Measurements from ENCODE around the gene TEFM.
"Not testable (repeated sequence)": the region's sequence is repeated elsewhere in the genome, so short reads cannot be mapped to it uniquely, and the experiment has no call there.

The TEFM gene

DNA sequence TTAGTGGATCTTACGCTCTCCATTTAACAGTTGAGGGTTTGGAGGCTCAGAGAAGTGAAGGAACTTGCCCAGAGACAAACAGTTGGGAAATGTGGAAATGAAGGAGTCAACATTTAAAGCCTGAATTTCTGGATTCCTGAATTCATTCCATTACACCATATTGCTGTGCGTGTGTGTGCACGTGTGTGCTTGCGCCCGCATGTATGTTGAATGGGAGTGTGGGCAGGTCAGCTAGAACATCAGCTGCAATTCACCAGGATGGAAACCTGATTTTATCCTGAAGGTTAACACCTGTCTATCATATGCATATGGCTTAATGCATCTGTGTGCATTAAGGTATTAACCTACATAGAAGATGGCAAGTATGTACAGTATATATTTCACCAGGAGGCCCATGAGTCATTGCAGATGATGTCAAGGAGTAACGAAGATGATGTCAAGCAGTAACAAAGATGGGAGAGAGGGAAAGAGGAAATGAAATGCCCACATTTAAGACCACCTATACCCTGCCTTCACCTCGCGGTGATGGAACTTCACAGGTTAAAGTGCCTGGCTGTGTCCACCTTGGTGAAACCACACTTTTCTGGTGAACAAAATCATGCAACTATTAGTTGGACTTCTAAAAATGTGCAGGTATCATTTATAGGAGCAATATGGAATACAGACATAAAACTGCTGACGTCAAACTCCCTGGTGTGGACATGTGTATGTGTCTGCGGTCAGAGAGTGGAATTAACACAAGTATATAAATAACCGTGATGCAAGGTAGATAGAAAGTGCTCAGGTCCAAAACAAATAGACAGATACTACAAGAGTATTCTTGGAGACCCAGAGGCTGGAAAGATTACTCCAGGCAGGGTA lies 14.9 kb upstream of the TEFM start:
- DNase-seq: no peak

DNA sequence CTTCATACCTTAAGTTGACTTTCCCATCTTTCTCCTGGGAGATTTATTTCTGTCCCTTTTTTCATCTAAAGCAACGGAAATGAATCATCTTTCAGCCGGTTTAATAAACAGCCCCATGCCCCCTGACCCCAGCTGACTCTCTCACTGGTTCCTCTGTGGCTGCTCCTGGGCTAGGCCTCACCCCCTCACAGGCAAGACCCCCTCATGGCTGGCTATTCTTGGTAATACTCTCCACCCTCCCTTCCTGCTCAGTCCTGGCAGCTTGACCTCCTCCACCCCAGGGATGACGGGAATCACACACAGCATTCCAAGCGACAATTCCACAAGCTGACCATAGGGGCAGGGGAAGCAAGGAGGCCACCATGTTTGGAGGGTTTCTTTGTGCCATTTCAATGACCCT lies 14.2 kb upstream of the TEFM start:
- no peak for DNase-seq

DNA sequence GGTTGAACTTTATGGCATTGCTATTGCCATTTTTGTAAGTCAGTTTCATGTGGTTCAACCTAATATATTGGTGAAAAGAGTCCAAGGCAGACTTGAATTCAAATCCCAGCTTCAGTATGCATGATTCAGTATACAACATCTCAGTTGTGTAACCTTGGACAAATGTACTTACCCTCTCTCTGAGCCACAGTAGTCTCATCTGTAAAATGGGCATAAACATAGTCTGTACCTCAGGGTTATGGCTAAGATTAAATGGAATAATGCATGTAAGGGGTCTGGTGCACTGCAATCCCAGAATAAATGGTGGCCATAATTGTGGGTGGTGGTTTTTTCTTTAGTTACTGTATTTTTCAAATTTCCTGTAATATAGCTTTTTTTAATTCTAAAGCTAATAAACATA lies 11.0 kb upstream of the TEFM start:
- DNase-seq: no peak

DNA sequence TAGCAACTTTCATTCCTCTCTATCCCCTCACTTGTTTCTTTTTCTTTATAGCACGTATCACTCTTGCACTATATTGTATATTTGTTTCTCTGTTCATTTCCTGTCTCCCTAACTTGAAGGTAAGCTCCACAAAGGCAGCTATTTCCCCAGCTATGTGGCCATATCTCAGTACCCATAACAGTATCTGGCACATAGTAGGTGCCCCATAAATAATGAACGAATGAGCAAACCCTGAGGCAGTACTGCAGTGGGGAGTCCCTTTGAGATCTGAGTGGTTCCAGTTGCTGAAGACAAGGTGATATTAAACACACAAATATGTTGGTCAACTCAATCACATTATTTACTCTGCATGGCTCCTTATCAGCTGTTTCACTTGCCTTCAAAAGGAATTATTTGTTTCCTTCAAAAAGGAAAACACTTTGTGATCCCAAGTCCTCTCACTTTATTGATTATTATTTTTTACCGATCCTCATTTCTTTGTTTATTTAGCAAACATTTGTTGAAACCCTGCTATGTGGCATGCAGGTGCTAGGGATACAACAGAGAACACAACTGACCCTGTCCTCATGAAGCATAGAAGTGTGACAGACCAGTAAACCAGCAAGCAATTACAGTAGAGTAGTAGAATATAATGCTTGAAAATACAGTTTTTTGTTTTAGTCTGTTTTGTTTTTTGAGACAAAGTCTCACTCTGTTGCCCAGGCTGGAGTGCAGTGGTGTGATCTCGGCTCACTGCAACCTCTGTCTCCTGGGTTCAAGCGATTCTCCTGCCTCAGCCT lies 10.0 kb upstream of the TEFM start:
- DNase-seq: no peak

DNA sequence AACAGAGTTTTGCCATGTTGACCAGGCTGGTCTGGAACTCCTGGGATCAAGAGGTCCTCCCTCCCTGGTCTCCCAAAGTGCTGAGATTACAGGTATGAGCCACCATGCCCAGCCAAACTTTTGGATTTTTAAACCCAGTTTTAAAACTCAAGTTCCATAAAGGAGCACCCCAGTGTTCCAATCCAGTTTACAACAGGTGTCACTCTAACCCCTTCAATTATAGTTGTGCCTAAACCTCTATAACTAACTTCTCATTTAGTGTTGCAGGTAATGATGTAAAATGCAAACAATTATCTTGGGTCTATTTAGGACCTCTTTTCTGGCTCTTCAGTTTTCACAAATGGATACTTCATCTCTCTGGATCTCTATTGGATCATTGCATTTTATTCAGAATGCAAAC lies 7.9 kb upstream of the TEFM start:
- no peak for DNase-seq

DNA sequence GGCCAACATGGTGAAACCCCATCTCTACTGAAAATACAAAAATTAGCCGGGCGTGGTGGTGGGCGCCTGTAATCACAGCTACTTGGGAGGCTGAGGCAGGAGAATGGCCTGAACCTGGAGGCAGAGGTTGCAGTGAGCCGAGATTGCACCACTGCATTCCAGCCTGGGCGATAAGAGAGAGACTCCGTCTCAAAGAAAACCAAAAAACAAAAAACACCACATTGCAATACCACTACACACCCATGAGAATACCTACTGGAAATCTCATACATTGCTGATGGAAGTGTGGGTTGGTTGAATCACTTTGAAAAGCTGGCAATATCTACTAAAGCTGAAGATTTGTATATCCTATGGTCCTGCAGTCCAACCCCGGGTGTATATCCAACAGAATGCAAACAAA lies 4.1 kb upstream of the TEFM start:
- DNase-seq: not testable (repeated sequence)

DNA sequence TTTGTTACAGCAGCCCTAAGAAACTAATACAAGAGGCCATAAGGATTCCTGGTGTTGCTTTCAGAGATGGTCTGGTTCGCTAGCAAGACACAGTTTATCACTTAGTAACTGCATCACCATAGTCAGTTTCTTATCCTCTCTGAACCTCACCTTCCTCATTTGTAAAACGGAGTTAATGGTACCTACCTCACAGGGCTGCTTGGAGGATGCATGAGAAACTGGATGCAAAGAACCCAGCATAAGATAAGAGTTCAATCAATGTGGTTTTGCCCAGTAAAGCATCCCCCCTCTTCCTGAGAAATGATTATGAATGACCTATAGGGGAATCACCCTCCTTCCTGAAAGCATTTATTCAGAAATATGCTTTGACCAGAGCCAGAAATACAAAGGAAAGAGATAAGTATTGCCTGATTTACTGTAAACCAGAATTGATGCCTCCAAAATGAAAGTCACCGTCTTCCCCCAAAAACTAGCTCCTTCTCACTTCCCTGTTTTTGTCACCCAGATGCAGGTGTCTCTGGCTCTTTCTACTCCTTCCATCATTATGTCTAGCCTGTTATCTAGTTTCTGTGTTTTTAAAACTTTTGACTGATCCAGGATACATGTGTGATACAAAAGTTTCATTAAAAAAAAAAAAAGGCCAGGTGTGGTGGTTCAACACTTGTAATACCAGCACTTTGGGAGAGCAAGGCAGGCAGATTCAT lies 2.8 kb upstream of the TEFM start:
- no peak for DNase-seq

DNA sequence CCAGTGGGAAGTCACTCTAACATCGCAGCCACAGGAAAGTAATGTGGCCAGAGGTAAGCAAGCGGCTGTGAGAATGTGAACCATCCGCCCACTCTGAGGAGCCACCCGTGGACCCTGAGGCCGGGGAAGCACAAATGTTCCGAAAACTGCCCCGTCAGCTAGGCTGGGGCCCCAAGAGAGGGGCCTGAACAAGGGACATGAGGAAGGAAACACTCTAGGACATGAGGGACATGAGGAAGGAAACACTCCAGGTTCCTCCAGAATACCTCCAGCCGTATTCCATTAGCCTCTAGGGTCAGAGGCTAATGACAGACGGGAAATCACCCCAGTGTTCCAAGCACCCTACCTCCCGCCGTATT lies 317 bp downstream of the TEFM start:
- peak in 1 of 2 donors; percentile 19 for DNase-seq

DNA sequence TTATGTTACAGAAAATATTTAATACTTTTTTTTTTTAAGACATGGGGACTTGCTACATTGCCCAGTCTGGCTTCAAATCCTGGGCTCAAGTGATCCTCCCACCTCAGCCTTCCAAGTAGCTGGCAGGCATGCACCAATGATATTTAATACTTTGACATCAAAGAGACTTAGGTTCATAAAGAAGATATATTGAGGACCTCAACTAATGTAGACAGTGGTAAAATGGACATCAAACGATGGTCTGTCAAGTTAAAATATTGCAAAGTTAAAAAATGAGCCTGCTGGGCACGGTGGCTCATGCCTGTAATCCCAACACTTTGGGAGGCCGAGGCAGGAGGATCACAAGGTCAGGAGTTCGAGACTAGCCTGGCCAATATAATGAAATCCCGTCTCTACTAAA lies 8.7 kb downstream of the TEFM start:
- no peak for DNase-seq

DNA sequence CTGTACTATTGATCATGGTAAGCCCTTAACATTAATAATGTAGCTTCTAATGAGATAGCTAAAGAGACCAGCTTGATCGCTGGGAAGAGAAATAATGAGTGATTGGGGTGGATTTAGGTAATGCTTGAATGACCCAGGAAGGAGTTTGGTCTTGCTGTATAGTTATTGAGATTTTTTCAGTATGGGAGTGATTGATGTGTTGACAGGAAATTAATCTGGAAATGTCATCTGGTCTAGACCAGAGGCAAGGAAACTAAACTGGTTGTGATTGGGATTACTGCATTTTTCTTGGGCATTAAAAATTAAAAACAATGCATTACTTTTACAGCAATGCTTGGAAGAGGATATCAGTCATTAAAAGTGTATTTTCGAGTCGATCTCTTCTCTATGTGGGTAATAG lies 11.8 kb downstream of the TEFM start:
- no peak for DNase-seq

DNA sequence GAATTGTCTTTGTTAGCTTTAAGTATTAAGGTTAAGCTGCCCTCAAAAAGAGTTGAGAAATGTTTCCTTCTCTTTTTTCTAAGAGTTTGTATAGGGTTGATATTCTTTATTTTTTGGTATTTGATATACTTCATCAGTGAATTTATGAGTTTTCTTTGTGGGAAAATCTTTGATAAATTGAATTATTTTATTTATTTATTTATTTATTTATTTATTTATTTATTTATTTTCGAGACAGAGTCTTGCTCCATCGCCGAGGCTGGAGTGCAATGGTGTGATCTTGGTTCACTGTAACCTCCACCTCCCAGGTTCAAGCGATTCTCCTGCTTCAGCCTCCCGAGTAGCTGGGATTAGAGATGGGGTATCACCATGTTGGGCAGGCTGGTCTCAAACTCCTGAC lies 19.9 kb downstream of the TEFM start:
- DNase-seq: no peak

DNA sequence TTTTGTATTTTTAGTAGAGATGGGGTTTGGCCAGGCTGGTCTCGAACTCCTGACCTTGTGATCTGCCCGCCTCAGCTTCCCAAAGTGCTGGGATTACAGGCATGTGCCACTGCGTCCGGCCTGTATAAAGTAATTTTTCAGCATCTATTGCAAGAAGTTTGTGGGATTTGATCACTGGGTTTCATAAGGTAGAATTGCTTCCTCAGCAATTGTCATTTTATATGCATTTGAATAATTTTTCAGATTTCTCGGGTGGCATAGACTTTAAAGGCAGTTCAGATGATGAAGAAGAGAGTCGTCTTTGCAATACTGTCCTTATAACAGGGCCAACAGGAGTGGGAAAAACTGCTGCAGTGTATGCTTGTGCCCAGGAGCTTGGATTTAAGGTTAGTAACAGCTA lies 37.0 kb downstream of the TEFM start:
- no peak for DNase-seq

DNA sequence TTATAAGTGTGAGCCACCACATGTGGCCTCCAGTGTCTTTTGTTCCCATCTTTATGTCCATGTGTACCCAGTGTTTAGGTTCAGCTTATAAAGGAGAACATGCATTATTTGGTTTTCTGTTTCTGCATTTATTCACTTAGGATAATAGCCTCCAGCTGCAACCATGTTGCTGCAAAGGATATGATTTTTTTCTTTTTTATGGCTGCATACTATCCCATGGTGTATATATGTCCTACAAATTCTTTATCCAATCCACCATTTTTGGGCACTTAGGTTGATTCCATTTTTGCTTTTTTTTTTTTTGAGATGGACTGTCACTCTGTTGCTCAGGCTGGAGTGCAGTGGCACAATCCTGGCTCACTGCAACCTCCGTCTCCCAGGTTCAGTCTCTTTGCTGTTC lies 41.4 kb downstream of the TEFM start:
- DNase-seq: no peak

DNA sequence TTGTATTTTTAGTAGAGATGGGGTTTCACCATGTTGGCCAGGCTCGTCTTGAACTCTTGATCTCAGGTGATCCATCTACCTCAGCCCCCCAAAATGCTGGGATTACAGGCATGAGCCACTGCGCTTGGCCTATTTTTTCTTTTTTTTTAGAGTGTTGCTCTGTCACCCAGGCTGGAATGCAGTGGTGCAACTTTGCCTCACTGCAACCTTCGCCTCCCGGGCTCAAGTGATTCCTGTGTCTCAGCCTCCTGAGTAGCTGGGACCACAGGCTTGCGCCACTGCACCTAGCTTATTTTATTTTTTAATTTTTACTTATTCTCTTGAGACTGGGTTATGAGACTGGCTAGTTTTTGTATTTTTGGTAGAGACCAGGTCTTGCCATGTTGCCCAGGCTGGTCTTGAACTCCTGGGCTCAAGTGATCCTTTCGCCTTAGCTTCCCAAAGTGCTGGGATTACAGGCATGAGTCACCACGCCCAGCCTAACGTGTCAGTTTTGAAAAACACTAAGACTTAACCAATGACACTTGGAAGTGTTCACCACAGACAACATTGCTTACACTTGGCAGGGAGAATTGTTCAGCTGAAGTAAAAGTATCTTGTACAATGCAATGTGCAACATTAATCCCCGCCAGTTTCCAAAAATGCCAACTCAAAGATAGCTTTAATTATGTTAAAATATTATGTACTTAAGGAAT lies 47.3 kb downstream of the TEFM start:
- DNase-seq: no peak

DNA sequence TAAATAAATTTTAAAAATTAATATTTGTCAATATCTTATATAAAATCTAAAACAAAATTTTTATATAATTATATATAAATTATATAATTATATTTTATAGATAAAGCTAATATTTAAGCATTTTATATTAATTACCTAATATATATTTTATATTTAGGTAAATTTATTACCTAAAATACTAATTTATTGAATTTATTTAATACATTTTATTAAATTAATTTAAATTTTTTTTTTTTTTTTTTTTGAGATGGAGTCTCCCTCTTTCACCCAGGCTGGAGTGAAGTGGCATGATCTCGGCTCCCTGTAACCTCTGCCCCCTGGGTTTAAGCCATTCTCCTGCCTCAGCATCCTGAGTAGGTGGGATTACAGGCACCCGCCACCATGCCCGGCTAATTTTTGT lies 51.9 kb downstream of the TEFM start:
- no peak for DNase-seq
